Suppressor macrophage treated with lipopolysaccharide for 1 hour (primary cell): Measurements from ENCODE around the gene C17orf100.
"Not testable (repeated sequence)": the region's sequence is repeated elsewhere in the genome, so short reads cannot be mapped to it uniquely, and the experiment has no call there.

Experiments
- DNase-seq, 3 donors: peaks; one replicate each; pipeline ENCODE4 v3.0.0-alpha.2; 2020 to 2022

C17orf100 gene

GRCh38 chr17:6669479-6670212 lies 18.1 kb downstream of the C17orf100 start:
- no peak for DNase-seq

GRCh38 chr17:6670571-6670970 lies 19.0 kb downstream of the C17orf100 start:
- DNase-seq, result no peak

GRCh38 chr17:6670999-6671398 lies 19.4 kb downstream of the C17orf100 start:
- DNase-seq, result no peak

- no peak for DNase-seq
These were observed 19.9 kb downstream of the C17orf100 start for GRCh38 chr17:6671431-6671830.

- no peak for DNase-seq
These were observed 23.0 kb downstream of the C17orf100 start for GRCh38 chr17:6674586-6674985.

GRCh38 chr17:6675201-6675825 lies 23.8 kb downstream of the C17orf100 start:
- DNase-seq, result no peak

- no peak for DNase-seq
These were observed 25.2 kb downstream of the C17orf100 start for GRCh38 chr17:6676802-6677157.

- DNase-seq, result no peak
These were observed 25.7 kb downstream of the C17orf100 start for GRCh38 chr17:6677158-6677831.

- DNase-seq, result no peak
These were observed 26.4 kb downstream of the C17orf100 start for GRCh38 chr17:6677946-6678345.

GRCh38 chr17:6679241-6679640 lies 27.7 kb downstream of the C17orf100 start:
- DNase-seq, result no peak

- DNase-seq, result no peak
These were observed 29.6 kb downstream of the C17orf100 start for GRCh38 chr17:6681176-6681575.

- no peak for DNase-seq
These were observed 30.1 kb downstream of the C17orf100 start for GRCh38 chr17:6681671-6682070.

GRCh38 chr17:6682339-6682738 lies 30.8 kb downstream of the C17orf100 start:
- DNase-seq, result no peak

- DNase-seq, result no peak
These were observed 31.6 kb downstream of the C17orf100 start for GRCh38 chr17:6683081-6683684.

GRCh38 chr17:6683730-6684459 lies 32.3 kb downstream of the C17orf100 start:
- DNase-seq, result no peak

GRCh38 chr17:6684460-6684783 lies 32.9 kb downstream of the C17orf100 start:
- DNase-seq, result no peak

- no peak for DNase-seq
These were observed 33.6 kb downstream of the C17orf100 start for GRCh38 chr17:6684881-6685767.

- no peak for DNase-seq
These were observed 34.5 kb downstream of the C17orf100 start for GRCh38 chr17:6686026-6686425.

- no peak for DNase-seq
These were observed 37.4 kb downstream of the C17orf100 start for GRCh38 chr17:6688944-6689343.

GRCh38 chr17:6690641-6691040 lies 39.1 kb downstream of the C17orf100 start:
- DNase-seq, result no peak

GRCh38 chr17:6691546-6691945 lies 40.0 kb downstream of the C17orf100 start:
- no peak for DNase-seq

GRCh38 chr17:6691958-6692357 lies 40.4 kb downstream of the C17orf100 start:
- not testable (repeated sequence) for DNase-seq
